LNCaP clone FGC (cell line): ENCODE data around the gene SECTM1.

Source experiments
- DNase-seq: peaks from one replicate; pipeline ENCODE4 v3.0.0-alpha.2; 2011; ENCODE audit warnings: low read depth
- H3K4me3 ChIP-seq: 2 replicates; pipeline ENCODE4 v1.5.1; 2011; ENCODE audit warnings: mild to moderate bottlenecking, low read depth, low read length, control low read depth
- CTCF ChIP-seq: IDR thresholded peaks from 2 replicates; pipeline ENCODE4 v1.5.1; 2012; ENCODE audit warnings: mild to moderate bottlenecking; ENCODE audit not compliant: control insufficient read depth, insufficient read depth; ENCODE audit errors: extremely low read depth

SECTM1 gene

GRCh38 chr17:82321947-82322466 is 11.6 kb downstream of the SECTM1 start:
- no peak for DNase-seq
- no peak overlapping the region for H3K4me3 ChIP-seq
- no peak for TF ChIP-seq CTCF

GRCh38 chr17:82320956-82321927 is 12.3 kb downstream of the SECTM1 start:
- H3K4me3 ChIP-seq = no peak overlapping the region
- DNase-seq = no peak

GRCh38 chr17:82320140-82320840 is 13.3 kb downstream of the SECTM1 start:
- TF ChIP-seq CTCF = no peak

More at GRCh38 chr17:82320956-82321927, 12.3 kb downstream of the SECTM1 start:
- peak; percentile 85 for TF ChIP-seq CTCF

GRCh38 chr17:82319619-82320062 is 13.9 kb downstream of the SECTM1 start:
- no peak for DNase-seq
- no peak for TF ChIP-seq CTCF
- H3K4me3 ChIP-seq = no peak overlapping the region

More at GRCh38 chr17:82320140-82320840, 13.3 kb downstream of the SECTM1 start:
- no peak overlapping the region for H3K4me3 ChIP-seq
- no peak for DNase-seq

- no peak for TF ChIP-seq CTCF
- H3K4me3 ChIP-seq = no peak overlapping the region
- DNase-seq = no peak
Measured at GRCh38 chr17:82318772-82319606, 14.6 kb downstream of the SECTM1 start.

GRCh38 chr17:82318169-82318498 is 15.4 kb downstream of the SECTM1 start:
- no peak overlapping the region for H3K4me3 ChIP-seq
- TF ChIP-seq CTCF = no peak
- DNase-seq = no peak
